ENCODE results near the gene SLC66A2. TPM values are rescaled to one million over a fixed set of nuclear protein-coding genes. Genes with fewer than 3 reads are reported as not detected.

SLC66A2 gene
- total and polyA plus RNA-seq, 2 donors (not counting 1 experiment from before 2014, with no cell fraction given): 44.4 to 45.1 TPM

DNA sequence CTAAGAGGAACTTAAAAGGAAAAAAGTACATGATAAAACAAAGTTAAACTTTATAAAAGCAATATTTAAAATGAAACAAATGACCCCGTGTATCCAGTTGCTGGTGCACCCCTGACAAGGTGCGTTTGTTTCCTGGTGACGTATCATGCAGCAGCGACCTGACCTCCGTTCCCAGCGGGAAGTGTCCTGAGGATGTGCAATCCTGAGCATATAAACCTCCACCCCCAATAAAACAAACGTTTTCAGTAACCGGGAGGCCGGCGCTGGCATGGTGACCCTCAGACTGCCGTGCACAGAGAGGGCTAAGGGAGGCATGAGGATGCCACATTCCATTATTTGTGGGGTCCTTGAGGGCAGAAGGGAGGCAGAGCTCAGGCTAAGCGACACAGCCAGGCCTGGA lies 14.8 kb downstream of the SLC66A2 start:
- POLR2A ChIA-PET: no interaction called here
- peaks cover 2% of the 10 kb centered on the region for H3K4me1 Mint-ChIP-seq
- H3K4me3 Mint-ChIP-seq: no peak overlapping the region
- Histone ChIP-seq H4K20me1 (ENCODE audit: control insufficient read depth, insufficient read depth, low read length, poor library complexity, severe bottlenecking) (peaks cover 64% of the 10 kb centered on the region), H3K9me3 (ENCODE audit: control extremely low read depth in 1 of 3, control insufficient read depth in 2 of 3, insufficient read depth in 1 of 3, low read length in 2 of 3) (peaks cover 2 to 41% (median 29%) of the 10 kb centered on the region in 3 donors), H3K4me1 (ENCODE audit: control insufficient read depth in 2 of 2, insufficient read depth in 2 of 2, low read length in 2 of 2) (no peaks in the 10 kb centered on the region), H3K79me2 (ENCODE audit: control insufficient read depth, insufficient read depth, low read length) (peaks cover 98% of the 10 kb centered on the region), H3K27ac (ENCODE audit: low read length in 2 of 2) (no peak overlapping the region), H2AFZ (ENCODE audit: insufficient read depth, low read depth, low read length, poor library complexity, severe bottlenecking) (no peak overlapping the region), H3K9ac (ENCODE audit: low read length) (no peak overlapping the region), H3K4me3 (ENCODE audit: control extremely low read depth in 1 of 5, extremely low read depth in 1 of 5, insufficient read depth in 1 of 5, low read depth in 2 of 5, low read length in 4 of 5) (no peak overlapping the region), H3K27me3 (replicated peaks in 1 of 4; ENCODE audit: control extremely low read depth in 1 of 4, control insufficient read depth in 3 of 4, insufficient read depth in 4 of 4, low read length in 3 of 4) (no peaks in the 10 kb centered on the region), H3K36me3 (replicated peaks in 1 of 2; ENCODE audit: control extremely low read depth in 1 of 2, control insufficient read depth in 1 of 2, extremely low read depth in 1 of 2, insufficient read depth in 2 of 2, low read length in 1 of 2) (peaks cover 2 to 51% of the 10 kb centered on the region in 2 experiments), H3K4me2 (replicated peaks; ENCODE audit: low read depth, low read length, poor library complexity, severe bottlenecking) (no peak overlapping the region)
- 100% methylated on average over 9 of the region's 12 CpGs for WGBS (ENCODE audit: insufficient coverage)
- H3K27me3 Mint-ChIP-seq: no peaks in the 10 kb centered on the region
- CTCF ChIA-PET: no interaction called here
- no peak for ATAC-seq (ENCODE audit: low read depth)
- H3K27ac Mint-ChIP-seq: no peak overlapping the region
- peaks cover 15% of the 10 kb centered on the region for H3K9me3 Mint-ChIP-seq (ENCODE audit: insufficient read depth)
- intact Hi-C loops (cut with micrococcal nuclease): no loop called here
- TF ChIP-seq EZH2 (IDR thresholded peaks at IDR 0.05; ENCODE audit: borderline replicate concordance, insufficient read depth, low read depth, low read length, poor library complexity, severe bottlenecking): no peak
- TF ChIP-seq, protein P1, sequence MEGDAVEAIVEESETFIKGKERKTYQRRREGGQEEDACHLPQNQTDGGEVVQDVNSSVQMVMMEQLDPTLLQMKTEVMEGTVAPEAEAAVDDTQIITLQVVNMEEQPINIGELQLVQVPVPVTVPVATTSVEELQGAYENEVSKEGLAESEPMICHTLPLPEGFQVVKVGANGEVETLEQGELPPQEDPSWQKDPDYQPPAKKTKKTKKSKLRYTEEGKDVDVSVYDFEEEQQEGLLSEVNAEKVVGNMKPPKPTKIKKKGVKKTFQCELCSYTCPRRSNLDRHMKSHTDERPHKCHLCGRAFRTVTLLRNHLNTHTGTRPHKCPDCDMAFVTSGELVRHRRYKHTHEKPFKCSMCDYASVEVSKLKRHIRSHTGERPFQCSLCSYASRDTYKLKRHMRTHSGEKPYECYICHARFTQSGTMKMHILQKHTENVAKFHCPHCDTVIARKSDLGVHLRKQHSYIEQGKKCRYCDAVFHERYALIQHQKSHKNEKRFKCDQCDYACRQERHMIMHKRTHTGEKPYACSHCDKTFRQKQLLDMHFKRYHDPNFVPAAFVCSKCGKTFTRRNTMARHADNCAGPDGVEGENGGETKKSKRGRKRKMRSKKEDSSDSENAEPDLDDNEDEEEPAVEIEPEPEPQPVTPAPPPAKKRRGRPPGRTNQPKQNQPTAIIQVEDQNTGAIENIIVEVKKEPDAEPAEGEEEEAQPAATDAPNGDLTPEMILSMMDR (IDR thresholded peaks at IDR 0.05): no peak
- DNase-seq: no peak

- POLR2A ChIA-PET: no interaction called here
- Histone ChIP-seq H2AFZ (ENCODE audit: insufficient read depth, low read depth, low read length, poor library complexity, severe bottlenecking) (no peak overlapping the region), H3K36me3 (replicated peaks in 1 of 2; ENCODE audit: control extremely low read depth in 1 of 2, control insufficient read depth in 1 of 2, extremely low read depth in 1 of 2, insufficient read depth in 2 of 2, low read length in 1 of 2) (peaks cover 2 to 44% of the 10 kb centered on the region in 2 experiments), H3K4me1 (ENCODE audit: control insufficient read depth in 2 of 2, insufficient read depth in 2 of 2, low read length in 2 of 2) (no peaks in the 10 kb centered on the region), H3K79me2 (ENCODE audit: control insufficient read depth, insufficient read depth, low read length) (peaks cover 97% of the 10 kb centered on the region), H3K27me3 (replicated peaks in 1 of 4; ENCODE audit: control extremely low read depth in 1 of 4, control insufficient read depth in 3 of 4, insufficient read depth in 4 of 4, low read length in 3 of 4) (no peaks in the 10 kb centered on the region), H3K4me2 (replicated peaks; ENCODE audit: low read depth, low read length, poor library complexity, severe bottlenecking) (no peak overlapping the region), H3K27ac (ENCODE audit: low read length in 2 of 2) (no peak overlapping the region), H3K9me3 (ENCODE audit: control extremely low read depth in 1 of 3, control insufficient read depth in 2 of 3, insufficient read depth in 1 of 3, low read length in 2 of 3) (peaks cover 2 to 44% (median 36%) of the 10 kb centered on the region in 3 donors), H4K20me1 (ENCODE audit: control insufficient read depth, insufficient read depth, low read length, poor library complexity, severe bottlenecking) (peaks cover 56% of the 10 kb centered on the region), H3K4me3 (ENCODE audit: control extremely low read depth in 1 of 5, extremely low read depth in 1 of 5, insufficient read depth in 1 of 5, low read depth in 2 of 5, low read length in 4 of 5) (no peak overlapping the region), H3K9ac (ENCODE audit: low read length) (no peak overlapping the region)
- DNase-seq (no peak), ATAC-seq (ENCODE audit: low read depth) (no peak)
- 98% methylated on average over 6 of the region's 6 CpGs for WGBS (ENCODE audit: insufficient coverage)
- Mint-ChIP-seq H3K9me3 (ENCODE audit: insufficient read depth) (peaks cover 19% of the 10 kb centered on the region), H3K27me3 (no peaks in the 10 kb centered on the region), H3K4me3 (no peak overlapping the region), H3K4me1 (peaks cover 2% of the 10 kb centered on the region), H3K27ac (no peak overlapping the region)
- TF ChIP-seq, protein P1 (IDR thresholded peaks at IDR 0.05): no peak
- no peak for TF ChIP-seq EZH2 (IDR thresholded peaks at IDR 0.05; ENCODE audit: borderline replicate concordance, insufficient read depth, low read depth, low read length, poor library complexity, severe bottlenecking)
- intact Hi-C loops (cut with micrococcal nuclease): no loop called here
- CTCF ChIA-PET: no interaction called here
Measured at GRCh38 chr18:79935925-79936324, 15.5 kb downstream of the SLC66A2 start.

Measured in B cell (primary cell).